ENCODE data around the gene DPM3. TPM values are rescaled to one million over a fixed set of nuclear protein-coding genes. Genes with fewer than 3 reads are reported as not detected.

The DPM3 gene
- total and polyA plus RNA-seq, 2 of the 4 experiments (the other 2 are of a cell fraction): 29.0 to 129 TPM

GRCh38 chr1:155186067-155186793 is 45.9 kb upstream of the DPM3 start:
- Histone ChIP-seq H3K9me1 (ENCODE audit: insufficient read depth, low read length) (no peaks in the 10 kb centered on the region), H3K27me3 (ENCODE audit: control insufficient read depth, insufficient read depth, low read length) (no peaks in the 10 kb centered on the region), H3K79me1 (ENCODE audit: low read depth in 1 of 2, low read length in 2 of 2) (no peaks in the 10 kb centered on the region), H3K36me3 (ENCODE audit: control insufficient read depth, insufficient read depth, low read length) (peaks cover 13% of the 10 kb centered on the region), H2AK9ac (replicated peaks; ENCODE audit: low read depth, low read length, poor library complexity) (no peak overlapping the region), H3K4me1 (ENCODE audit: control insufficient read depth, insufficient read depth, low read length) (no peaks in the 10 kb centered on the region), H4K8ac (ENCODE audit: low read depth in 2 of 2, low read length in 2 of 2) (no peak overlapping the region), H2BK15ac (ENCODE audit: low read depth, low read length) (no peak overlapping the region), H3K56ac (ENCODE audit: extremely low read depth, insufficient read depth, low read length) (no peak overlapping the region), H2AK5ac (ENCODE audit: low read depth, low read length) (no peak overlapping the region), H3K4ac (ENCODE audit: low read depth, low read length) (no peak overlapping the region), H3K18ac (ENCODE audit: low read depth, low read length) (no peak overlapping the region), H2AFZ (replicated peaks; ENCODE audit: low read length, poor library complexity) (no peak overlapping the region), H3K4me2 (ENCODE audit: low read depth, low read length) (no peak overlapping the region), H3K23ac (ENCODE audit: low read depth, low read length) (no peak overlapping the region), H4K20me1 (ENCODE audit: insufficient read depth, low read length) (no peaks in the 10 kb centered on the region), H2BK20ac (ENCODE audit: low read depth, low read length) (no peak overlapping the region), H3K27ac (ENCODE audit: insufficient read depth, low read length) (no peak overlapping the region), H3K9me3 (ENCODE audit: control insufficient read depth, insufficient read depth, low read length) (no peaks in the 10 kb centered on the region), H4K91ac (ENCODE audit: insufficient read depth, low read depth, low read length) (no peak overlapping the region), H2BK5ac (ENCODE audit: low read depth, low read length, poor library complexity, severe bottlenecking) (no peak overlapping the region), H3K9ac (ENCODE audit: low read depth, low read length) (no peak overlapping the region), H3K4me3 (ENCODE audit: insufficient read depth, low read depth, low read length) (no peak overlapping the region), H4K5ac (ENCODE audit: low read depth, low read length) (no peak overlapping the region), H2BK120ac (ENCODE audit: low read depth, low read length) (no peak overlapping the region), H3K14ac (replicated peaks; ENCODE audit: low read depth, low read length) (no peak overlapping the region)
- dilution Hi-C loops (cut with HindIII; ENCODE audit: low sequenced_read_pairs, unreplicated experiment): no loop called here
- TF ChIP-seq CHD1 (IDR thresholded peaks at IDR 0.05; ENCODE audit: low read depth, low read length) (no peak), MXI1 (IDR thresholded peaks at IDR 0.05; ENCODE audit: borderline replicate concordance, low read depth, low read length) (no peak), RAD21 (IDR thresholded peaks at IDR 0.05; ENCODE audit: low read length) (no peak), FOS (IDR thresholded peaks at IDR 0.05; ENCODE audit: low read depth, low read length) (no peak), CEBPB (IDR thresholded peaks at IDR 0.05; ENCODE audit: low read depth, low read length) (no peak), MAZ (IDR thresholded peaks at IDR 0.05; ENCODE audit: borderline replicate concordance, low read depth, low read length) (no peak), ELK1 (IDR thresholded peaks at IDR 0.05; ENCODE audit: borderline replicate concordance, low read depth, low read length) (no peak), BHLHE40 (IDR thresholded peaks at IDR 0.05; ENCODE audit: low read depth, low read length) (no peak), POLR2A (IDR thresholded peaks at IDR 0.05; ENCODE audit: low read depth, low read length) (no peak), NFE2L2 (IDR thresholded peaks at IDR 0.05; ENCODE audit: low read depth, low read length) (no peak), RCOR1 (IDR thresholded peaks at IDR 0.05; ENCODE audit: insufficient replicate concordance, low read length) (no peak)
- TF ChIP-seq, protein P1, sequence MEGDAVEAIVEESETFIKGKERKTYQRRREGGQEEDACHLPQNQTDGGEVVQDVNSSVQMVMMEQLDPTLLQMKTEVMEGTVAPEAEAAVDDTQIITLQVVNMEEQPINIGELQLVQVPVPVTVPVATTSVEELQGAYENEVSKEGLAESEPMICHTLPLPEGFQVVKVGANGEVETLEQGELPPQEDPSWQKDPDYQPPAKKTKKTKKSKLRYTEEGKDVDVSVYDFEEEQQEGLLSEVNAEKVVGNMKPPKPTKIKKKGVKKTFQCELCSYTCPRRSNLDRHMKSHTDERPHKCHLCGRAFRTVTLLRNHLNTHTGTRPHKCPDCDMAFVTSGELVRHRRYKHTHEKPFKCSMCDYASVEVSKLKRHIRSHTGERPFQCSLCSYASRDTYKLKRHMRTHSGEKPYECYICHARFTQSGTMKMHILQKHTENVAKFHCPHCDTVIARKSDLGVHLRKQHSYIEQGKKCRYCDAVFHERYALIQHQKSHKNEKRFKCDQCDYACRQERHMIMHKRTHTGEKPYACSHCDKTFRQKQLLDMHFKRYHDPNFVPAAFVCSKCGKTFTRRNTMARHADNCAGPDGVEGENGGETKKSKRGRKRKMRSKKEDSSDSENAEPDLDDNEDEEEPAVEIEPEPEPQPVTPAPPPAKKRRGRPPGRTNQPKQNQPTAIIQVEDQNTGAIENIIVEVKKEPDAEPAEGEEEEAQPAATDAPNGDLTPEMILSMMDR (conservative IDR thresholded peaks at IDR 0.05; ENCODE audit: low read depth, low read length): no peak
- TF ChIP-seq, protein P2, sequence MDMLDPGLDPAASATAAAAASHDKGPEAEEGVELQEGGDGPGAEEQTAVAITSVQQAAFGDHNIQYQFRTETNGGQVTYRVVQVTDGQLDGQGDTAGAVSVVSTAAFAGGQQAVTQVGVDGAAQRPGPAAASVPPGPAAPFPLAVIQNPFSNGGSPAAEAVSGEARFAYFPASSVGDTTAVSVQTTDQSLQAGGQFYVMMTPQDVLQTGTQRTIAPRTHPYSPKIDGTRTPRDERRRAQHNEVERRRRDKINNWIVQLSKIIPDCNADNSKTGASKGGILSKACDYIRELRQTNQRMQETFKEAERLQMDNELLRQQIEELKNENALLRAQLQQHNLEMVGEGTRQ (IDR thresholded peaks at IDR 0.05; ENCODE audit: low read depth, low read length): no peak
- in situ Hi-C loops (cut with MboI; ENCODE audit: low sequenced_read_pairs): no loop called here
- no TSS peak for BruUV-seq (replicated peaks)
- CTCF ChIA-PET: no interaction called here
- intact Hi-C loops (cut with micrococcal nuclease): no loop called here
- WGBS, 2 experiments (ENCODE audit: extremely low coverage in 2 of 2, insufficient read length in 1 of 2): no CpG with 5 or more reads among the region's 8 CpGs
- DNase-seq (no peak), ATAC-seq (ENCODE audit: low read depth) (no peak)
- POLR2A ChIA-PET (ENCODE audit: unreplicated experiment): no interaction called here
